ENCODE results near the gene ZNF691. TPM values are rescaled to one million over a fixed set of nuclear protein-coding genes. Genes with fewer than 3 reads are reported as not detected.

ZNF691 gene
- polyA plus RNA-seq, 1 of the 3 experiments (the other 2 are of a cell fraction) = 7.2 TPM

- no peak overlapping the region for H3K4me3 ChIP-seq (ENCODE audit: low read depth in 2 of 2, low read length in 1 of 2)
- no peaks in the 10 kb centered on the region for H3F3A ChIP-seq (replicated peaks; ENCODE audit: insufficient read depth)
- H3K36me3 ChIP-seq (replicated peaks in 1 of 2; ENCODE audit: control insufficient read depth in 1 of 2, insufficient read depth in 2 of 2, low read length in 1 of 2) = peaks cover 5 to 18% of the 10 kb centered on the region in 2 experiments
- TF ChIP-seq ELF1 (IDR thresholded peaks at IDR 0.05) (no peak), CTCF (IDR thresholded peaks at IDR 0.05) (no peak), REST (IDR thresholded peaks at IDR 0.05; ENCODE audit: low read depth, low read length) (no peak), SIN3A (IDR thresholded peaks at IDR 0.05; ENCODE audit: borderline replicate concordance, low read depth, low read length) (no peak), TCF12 (IDR thresholded peaks at IDR 0.05) (no peak), EP300 (IDR thresholded peaks at IDR 0.05; ENCODE audit: borderline replicate concordance in 1 of 2, low read depth in 1 of 2, low read length in 1 of 2) (no peak), FOXM1 (IDR thresholded peaks at IDR 0.05; ENCODE audit: low read depth) (no peak), RAD21 (IDR thresholded peaks at IDR 0.05; ENCODE audit: low read length) (no peak), JUND (IDR thresholded peaks at IDR 0.05) (no peak), POLR2AphosphoS5 (IDR thresholded peaks at IDR 0.05; ENCODE audit: low read depth, low read length) (no peak), YY1 (IDR thresholded peaks at IDR 0.05; ENCODE audit: low read depth) (no peak), CHD2 (IDR thresholded peaks at IDR 0.05; ENCODE audit: low read length, partially characterized antibody) (no peak), RXRA (IDR thresholded peaks at IDR 0.05; ENCODE audit: borderline replicate concordance, low read depth) (no peak), PBX3 (IDR thresholded peaks at IDR 0.05) (no peak), MXI1 (IDR thresholded peaks at IDR 0.05; ENCODE audit: low read depth, low read length) (no peak), ZBTB33 (IDR thresholded peaks at IDR 0.05; ENCODE audit: borderline replicate concordance, low read depth) (no peak), GABPA (IDR thresholded peaks at IDR 0.05; ENCODE audit: low read depth) (no peak), IRF3 (IDR thresholded peaks at IDR 0.05; ENCODE audit: low read depth, low read length) (no peak), EZH2phosphoT487 (IDR thresholded peaks at IDR 0.05; ENCODE audit: borderline replicate concordance, low read depth) (no peak), GATA2 (CRISPR knock-in tag; IDR thresholded peaks at IDR 0.05) (no peak)
- H3K9me3 ChIP-seq = no peaks in the 10 kb centered on the region
- WGBS (ENCODE audit: low lambda C conversion rate) = 59% methylated on average over 1 of the region's 1 CpG
- H3K79me2 ChIP-seq (ENCODE audit: insufficient read depth) = peaks cover 26% of the 10 kb centered on the region; the same call in 1 of the 2 replicates
- no peak overlapping the region for H2AFZ ChIP-seq (ENCODE audit: low read depth)
- ChIA-PET POLR2A (interaction anchor here (3.3 kb wide), 1 partner anchor 9 kb away, joined by 26 read pairs; no protein-coding TSS in a partner anchor), CTCF (interaction anchor here (0.9 kb wide), 1 partner anchor 229 kb away, joined by 3 read pairs; no protein-coding TSS in a partner anchor)
- no peak overlapping the region for H3K27ac ChIP-seq (ENCODE audit: low read depth in 2 of 2, low read length in 1 of 2)
- H3K4me2 ChIP-seq = no peak overlapping the region
- no peak overlapping the region for H3K9ac ChIP-seq
- no peaks in the 10 kb centered on the region for H4K20me1 ChIP-seq (ENCODE audit: insufficient read depth)
- H3K27me3 ChIP-seq (ENCODE audit: insufficient read depth) = no peaks in the 10 kb centered on the region
- peaks cover 0 to 11% of the 10 kb centered on the region in 2 experiments; a peak in 2 of 4 replicates for H3K4me1 ChIP-seq (ENCODE audit: control insufficient read depth in 1 of 2, insufficient read depth in 2 of 2, low read depth in 1 of 2, low read length in 1 of 2)
- H3K9me2 ChIP-seq = no peaks in the 10 kb centered on the region
- DNase-seq = no peak
Observed at GRCh38 chr1:42845193-42845592, 1.2 kb upstream of the ZNF691 start.
